Testis (tissue), 3 donors: Measurements from ENCODE around the gene SORCS3. TPM values are rescaled to one million over a fixed set of nuclear protein-coding genes. Genes with fewer than 3 reads are reported as not detected.

Experiments used
- DNase-seq: peaks from one replicate; pipeline ENCODE4 v3.0.0-alpha.2; 2019
- H3K27ac ChIP-seq, 2 donors: fragments of 200-600 bp; sonication (generic); one replicate each; pipeline ENCODE4 v1.5.1; 2019
- H3K27me3 ChIP-seq: fragments of 200-600 bp; sonication (generic); one replicate; pipeline ENCODE4 v1.5.1; 2019
- H3K36me3 ChIP-seq: fragments of 200-600 bp; sonication (generic); one replicate; pipeline ENCODE4 v1.5.1; 2017; ENCODE audit warnings: low read depth; ENCODE audit errors: missing control alignments
- H3K4me1 ChIP-seq: fragments of 200-600 bp; sonication (generic); one replicate; pipeline ENCODE4 v1.5.1; 2019
- H3K4me3 ChIP-seq, 2 donors: fragments of 200-600 bp; sonication (generic); one replicate each; pipeline ENCODE4 v1.5.1; 2017 to 2019
- H3K9me3 ChIP-seq: fragments of 200-600 bp; sonication (generic); one replicate; pipeline ENCODE4 v1.5.1; 2017
- CTCF ChIP-seq, 3 experiments: fragments of 450-650 bp in 2 of 3; fragments of 200-600 bp in 1 of 3; sonication (generic) in 1 of 3; IDR thresholded peaks; one replicate each; pipeline ENCODE4 v1.5.1; 2016 to 2019; ENCODE audit warnings: antibody characterized with exemption in 3 of 3, mild to moderate bottlenecking in 2 of 3, moderate library complexity in 1 of 3
- POLR2A ChIP-seq: fragments of 450-650 bp; IDR thresholded peaks from one replicate; pipeline ENCODE4 v1.6.1; 2017; ENCODE audit warnings: antibody characterized with exemption, mild to moderate bottlenecking, moderate library complexity
- WGBS, 2 donors: methylation state at CpG; one replicate each; pipeline ENCODE4 v1.1.5; 2018; 5-methylcytosine and 5-hydroxymethylcytosine counted together
- intact Hi-C: fragments of 100-400 bp; cut with DNase I; formaldehyde crosslinking; loops from one replicate; pipeline ENCODE4 v1.15.1; 2023; ENCODE audit warnings: low total_unique reads
- polyA plus RNA-seq: library from polyadenylated mRNA; stranded (reverse); fragments of 350-450 nt; fragmentation: Illumina TruSeq; extraction: RNeasy Lipid Tissue Mini Kit (QIAGEN cat#74804); gene quantifications from one replicate; pipeline ENCODE4 v1.2.3, GENCODE V29; 2014; ENCODE audit warnings: low read depth, low replicate concordance; ENCODE audit not compliant: insufficient read depth
- total RNA-seq, 2 donors: library from RNA; depleted of rRNA; stranded (reverse); fragments of >200 nt; gene quantifications; one replicate each; pipeline ENCODE4 v1.2.3, GENCODE V29; 2016

The SORCS3 gene
- total and polyA plus RNA-seq, 3 donors from 2014 or later: 1.3 to 2.2 (median 1.7) TPM

- no peak for TF ChIP-seq POLR2A
- no peak for TF ChIP-seq CTCF (IDR thresholded peaks at IDR 0.05)
- WGBS, 2 donors: 66 to 85% methylated on average over 3 of the region's 3 CpGs
- Histone ChIP-seq H3K4me1 (no peaks in the 10 kb centered on the region), H3K36me3 (no peaks in the 10 kb centered on the region), H3K27me3 (no peaks in the 10 kb centered on the region), H3K9me3 (no peaks in the 10 kb centered on the region), H3K27ac (no peak overlapping the region), H3K4me3 (no peak overlapping the region)
- no peak for DNase-seq
- intact Hi-C loops: no loop called here
Observed at GRCh38 chr10:104650635-104651331, 9.7 kb downstream of the SORCS3 start.

- WGBS, 2 donors: 87 to 92% methylated on average over 3 of the region's 3 CpGs
Observed at GRCh38 chr10:104657036-104657435, 15.9 kb downstream of the SORCS3 start.

GRCh38 chr10:104657457-104657856, 16.4 kb downstream of the SORCS3 start:
- DNase-seq: no peak
- Histone ChIP-seq H3K27ac (no peak overlapping the region), H3K36me3 (no peaks in the 10 kb centered on the region), H3K27me3 (no peaks in the 10 kb centered on the region), H3K4me3 (no peak overlapping the region), H3K9me3 (no peaks in the 10 kb centered on the region), H3K4me1 (no peaks in the 10 kb centered on the region)
- TF ChIP-seq POLR2A (no peak), CTCF (IDR thresholded peaks at IDR 0.05) (no peak)
- intact Hi-C loops: no loop called here
- 62 to 79% methylated on average over 3 of the region's 3 CpGs for WGBS, 2 donors

More at GRCh38 chr10:104657036-104657435, 15.9 kb downstream of the SORCS3 start:
- H3K4me3 ChIP-seq: no peak overlapping the region
- H3K27me3 ChIP-seq: no peaks in the 10 kb centered on the region
- no peaks in the 10 kb centered on the region for H3K36me3 ChIP-seq
- intact Hi-C loops: no loop called here
- no peaks in the 10 kb centered on the region for H3K4me1 ChIP-seq
- DNase-seq: no peak
- TF ChIP-seq POLR2A (no peak), CTCF (IDR thresholded peaks at IDR 0.05) (no peak)
- H3K27ac ChIP-seq: no peak overlapping the region
- no peaks in the 10 kb centered on the region for H3K9me3 ChIP-seq

GRCh38 chr10:104658067-104658466, 17.0 kb downstream of the SORCS3 start:
- H3K4me1 ChIP-seq: no peaks in the 10 kb centered on the region
- H3K9me3 ChIP-seq: no peaks in the 10 kb centered on the region
- TF ChIP-seq POLR2A: no peak
- TF ChIP-seq CTCF (IDR thresholded peaks at IDR 0.05): no peak
- no peaks in the 10 kb centered on the region for H3K36me3 ChIP-seq
- no peak for DNase-seq
- H3K4me3 ChIP-seq: no peak overlapping the region
- no peak overlapping the region for H3K27ac ChIP-seq
- H3K27me3 ChIP-seq: no peaks in the 10 kb centered on the region
- 79 to 85% methylated on average over 1 of the region's 1 CpG for WGBS, 2 donors
- intact Hi-C loops: no loop called here

- Histone ChIP-seq H3K36me3 (no peaks in the 10 kb centered on the region), H3K9me3 (no peaks in the 10 kb centered on the region), H3K4me1 (no peaks in the 10 kb centered on the region), H3K4me3 (no peak overlapping the region), H3K27me3 (no peaks in the 10 kb centered on the region), H3K27ac (no peak overlapping the region)
- DNase-seq: no peak
- intact Hi-C loops: no loop called here
- no peak for TF ChIP-seq POLR2A
- TF ChIP-seq CTCF (IDR thresholded peaks at IDR 0.05): no peak
- WGBS, 2 donors: 71 to 76% methylated on average over 4 of the region's 4 CpGs
Observed at GRCh38 chr10:104659809-104660208, 18.7 kb downstream of the SORCS3 start.
